IMR-90 (cell line): Measurements from ENCODE around the gene NAP1L5. TPM values are rescaled to one million over a fixed set of nuclear protein-coding genes. Genes with fewer than 3 reads are reported as not detected.

Source experiments
- ATAC-seq: fragments of 200-7000 bp; cut with Tn5 transposase; 2 replicates; pipeline ENCODE4 v1.9.1; 2020; ENCODE audit warnings: low read depth, mild to moderate bottlenecking, moderate library complexity
- BruUV-seq: library from RNA; stranded (reverse); fragments of 400-500 nt; replicated peaks from 2 replicates; lab custom pipeline; 2021; lab: Mats Ljungman, UMichigan
- CTCF ChIA-PET: fragments of 300-600 bp; formaldehyde crosslinking; extraction: SDS; loops from one replicate; lab custom pipeline; 2021; ENCODE audit warnings: antibody characterized with exemption; lab: Yijun Ruan, JAX
- POLR2A ChIA-PET: fragments of 300-600 bp; sonication (Branson Sonifier 250); formaldehyde crosslinking; loops from one replicate; lab custom pipeline; 2022; ENCODE audit warnings: antibody characterized with exemption; ENCODE audit not compliant: unreplicated experiment; lab: Charles Lee
- DNase-seq: peaks from one replicate; pipeline ENCODE4 v3.0.0; 2013
- H2AFZ ChIP-seq: replicated peaks from 2 replicates; pipeline ENCODE3; 2013; ENCODE audit warnings: low read length, mild to moderate bottlenecking; ENCODE audit not compliant: poor library complexity
- H2AK5ac ChIP-seq: 2 replicates; pipeline ENCODE4 v1.6.1; 2013; ENCODE audit warnings: low read depth, low read length, inconsistent platforms
- H2AK9ac ChIP-seq: replicated peaks from 2 replicates; pipeline ENCODE3; 2013; ENCODE audit warnings: mild to moderate bottlenecking, low read depth, low read length, moderate library complexity; ENCODE audit not compliant: poor library complexity
- H2BK120ac ChIP-seq: 2 replicates; pipeline ENCODE4 v1.6.1; 2013; ENCODE audit warnings: low read depth, low read length, inconsistent platforms
- H2BK15ac ChIP-seq: 3 replicates; pipeline ENCODE4 v1.6.1; 2013; ENCODE audit warnings: low read depth, low read length, inconsistent platforms
- H2BK20ac ChIP-seq: 2 replicates; pipeline ENCODE4 v1.6.1; 2013; ENCODE audit warnings: low read depth, mild to moderate bottlenecking, inconsistent platforms, low read length, moderate library complexity
- H2BK5ac ChIP-seq: 2 replicates; pipeline ENCODE4 v1.6.1; 2013; ENCODE audit warnings: mild to moderate bottlenecking, low read depth, low read length, inconsistent platforms; ENCODE audit not compliant: poor library complexity, severe bottlenecking
- H3K14ac ChIP-seq: replicated peaks from 2 replicates; pipeline ENCODE4 v1.6.1; 2013; ENCODE audit warnings: low read depth, low read length, inconsistent platforms
- H3K18ac ChIP-seq: 2 replicates; pipeline ENCODE4 v1.6.1; 2013; ENCODE audit warnings: low read depth, low read length, control low read depth
- H3K23ac ChIP-seq: 2 replicates; pipeline ENCODE4 v1.6.1; 2013; ENCODE audit warnings: low read depth, low read length, inconsistent platforms
- H3K27ac ChIP-seq: 2 replicates; pipeline ENCODE4 v1.5.1; 2013; ENCODE audit warnings: mild to moderate bottlenecking, control low read depth, low read length; ENCODE audit not compliant: insufficient read depth
- H3K27me3 ChIP-seq: 2 replicates; pipeline ENCODE4 v1.6.1; 2013; ENCODE audit warnings: low read length; ENCODE audit not compliant: control insufficient read depth, insufficient read depth
- H3K36me3 ChIP-seq: 2 replicates; pipeline ENCODE4 v1.6.1; 2013; ENCODE audit warnings: low read length, mixed read lengths; ENCODE audit not compliant: control insufficient read depth, insufficient read depth
- H3K4ac ChIP-seq: 2 replicates; pipeline ENCODE4 v1.6.1; 2013; ENCODE audit warnings: low read depth, low read length, inconsistent platforms
- H3K4me1 ChIP-seq: 2 replicates; pipeline ENCODE4 v1.6.1; 2013; ENCODE audit warnings: low read length, mixed read lengths; ENCODE audit not compliant: control insufficient read depth, insufficient read depth
- H3K4me2 ChIP-seq: 2 replicates; pipeline ENCODE4 v1.6.1; 2013; ENCODE audit warnings: low read depth, mild to moderate bottlenecking, control low read depth, low read length, moderate library complexity
- H3K4me3 ChIP-seq: 2 replicates; pipeline ENCODE4 v1.5.1; 2013; ENCODE audit warnings: low read depth, mild to moderate bottlenecking, control low read depth, low read length, moderate library complexity; ENCODE audit not compliant: insufficient read depth
- H3K56ac ChIP-seq: 2 replicates; pipeline ENCODE4 v1.6.1; 2013; ENCODE audit warnings: low read length, inconsistent platforms; ENCODE audit not compliant: insufficient read depth; ENCODE audit errors: extremely low read depth
- H3K79me1 ChIP-seq, 2 experiments: 2 replicates each; pipeline ENCODE4 v1.6.1; 2013; ENCODE audit warnings: low read length in 2 of 2, inconsistent platforms in 1 of 2, low read depth in 1 of 2
- H3K9ac ChIP-seq: 2 replicates; pipeline ENCODE4 v1.6.1; 2013; ENCODE audit warnings: low read depth, low read length, control low read depth
- H3K9me1 ChIP-seq: 2 replicates; pipeline ENCODE4 v1.6.1; 2013; ENCODE audit warnings: low read length, inconsistent platforms; ENCODE audit not compliant: insufficient read depth
- H3K9me3 ChIP-seq: 2 replicates; pipeline ENCODE4 v1.6.1; 2013; ENCODE audit warnings: low read length; ENCODE audit not compliant: control insufficient read depth, insufficient read depth
- H4K20me1 ChIP-seq: 2 replicates; pipeline ENCODE4 v1.6.1; 2013; ENCODE audit warnings: low read length, inconsistent platforms; ENCODE audit not compliant: insufficient read depth
- H4K5ac ChIP-seq: 2 replicates; pipeline ENCODE4 v1.6.1; 2013; ENCODE audit warnings: mild to moderate bottlenecking, low read depth, low read length, control low read depth
- H4K8ac ChIP-seq, 2 experiments: 2 replicates each; pipeline ENCODE4 v1.6.1; 2013; ENCODE audit warnings: low read depth in 2 of 2, low read length in 2 of 2, control low read depth in 1 of 2, inconsistent platforms in 1 of 2
- H4K91ac ChIP-seq: 2 replicates; pipeline ENCODE4 v1.6.1; 2013; ENCODE audit warnings: low read depth, low read length, inconsistent platforms; ENCODE audit not compliant: insufficient read depth
- BHLHE40 ChIP-seq: fragments of 150-350 bp; IDR thresholded peaks from 2 replicates; pipeline ENCODE4 v1.6.1; 2016; ENCODE audit warnings: mild to moderate bottlenecking, low read depth, low read length
- MXI1 ChIP-seq: IDR thresholded peaks from 2 replicates; pipeline ENCODE4 v1.6.1; 2012; ENCODE audit warnings: low read depth, mild to moderate bottlenecking, low read length, moderate library complexity, borderline replicate concordance
- POLR2A ChIP-seq: IDR thresholded peaks from 2 replicates; pipeline ENCODE4 v1.6.1; 2012; ENCODE audit warnings: mild to moderate bottlenecking, low read depth, low read length
- RAD21 ChIP-seq: IDR thresholded peaks from 2 replicates; pipeline ENCODE4 v1.6.1; 2012; ENCODE audit warnings: low read length, improper control_type of control experiment
- RCOR1 ChIP-seq: IDR thresholded peaks from 2 replicates; pipeline ENCODE4 v1.6.1; 2012; ENCODE audit warnings: mild to moderate bottlenecking, low read length, improper control_type of control experiment; ENCODE audit not compliant: insufficient replicate concordance
- RFX5 ChIP-seq: IDR thresholded peaks from 2 replicates; pipeline ENCODE4 v1.8.0; 2012; ENCODE audit warnings: low read depth, mild to moderate bottlenecking, low read length, moderate library complexity
- WGBS, 2 experiments: methylation state at CpG; one replicate each; pipeline versions ENCODE4 v1.1.5 to v1.1.7; 2013; ENCODE audit warnings: missing lambda C conversion rate in 2 of 2; ENCODE audit not compliant: insufficient read length in 1 of 2; ENCODE audit errors: extremely low coverage in 2 of 2; 5-methylcytosine and 5-hydroxymethylcytosine counted together
- dilution Hi-C: fragments of 300-500 bp; cut with HindIII; formaldehyde crosslinking; loops from one replicate; pipeline ENCODE4 v1.14.3; 2018; ENCODE audit warnings: low sequenced_read_pairs; ENCODE audit not compliant: unreplicated experiment
- in situ Hi-C: fragments of 300-500 bp; cut with MboI; formaldehyde crosslinking; loops from 3 replicates; pipeline ENCODE4 v1.14.3; 2019; ENCODE audit warnings: low sequenced_read_pairs, inconsistent platforms, mixed read lengths
- intact Hi-C: fragments of 100-400 bp; cut with micrococcal nuclease; formaldehyde crosslinking; loops from 2 replicates; pipeline ENCODE4 v1.10.0; 2022
- polyA plus RNA-seq, 3 experiments: library from polyadenylated mRNA; depleted of rRNA; stranded (reverse); fragments of >200 nt; gene quantifications; 2 replicates each; pipeline ENCODE4 v1.2.3, GENCODE V29; 2012; ENCODE audit warnings: low replicate concordance in 1 of 3
- total RNA-seq: library from RNA; depleted of rRNA; stranded (reverse); fragments of >200 nt; gene quantifications from 2 replicates; pipeline ENCODE4 v1.2.3, GENCODE V29; 2012
- TF ChIP-seq, protein P1 (sequence below): fragments of 150-350 bp; IDR thresholded peaks from 2 replicates; pipeline ENCODE4 v1.6.1; 2016; ENCODE audit warnings: low read depth, mild to moderate bottlenecking, low read length, moderate library complexity, borderline replicate concordance
- TF ChIP-seq, protein P2 (sequence below): fragments of 150-350 bp; IDR thresholded peaks from 2 replicates; pipeline ENCODE4 v1.6.1; 2017; ENCODE audit warnings: mild to moderate bottlenecking, antibody characterized with exemption, low read length, low read depth
- TF ChIP-seq, protein P3 (sequence below): conservative IDR thresholded peaks from 2 replicates; pipeline ENCODE4 v1.5.1; 2012; ENCODE audit warnings: mild to moderate bottlenecking, low read depth, low read length, improper control_type of control experiment

Gene NAP1L5
- total and polyA plus RNA-seq, 2 of the 4 experiments (the other 2 are of a cell fraction): 3.9 to 5.3 TPM

DNA sequence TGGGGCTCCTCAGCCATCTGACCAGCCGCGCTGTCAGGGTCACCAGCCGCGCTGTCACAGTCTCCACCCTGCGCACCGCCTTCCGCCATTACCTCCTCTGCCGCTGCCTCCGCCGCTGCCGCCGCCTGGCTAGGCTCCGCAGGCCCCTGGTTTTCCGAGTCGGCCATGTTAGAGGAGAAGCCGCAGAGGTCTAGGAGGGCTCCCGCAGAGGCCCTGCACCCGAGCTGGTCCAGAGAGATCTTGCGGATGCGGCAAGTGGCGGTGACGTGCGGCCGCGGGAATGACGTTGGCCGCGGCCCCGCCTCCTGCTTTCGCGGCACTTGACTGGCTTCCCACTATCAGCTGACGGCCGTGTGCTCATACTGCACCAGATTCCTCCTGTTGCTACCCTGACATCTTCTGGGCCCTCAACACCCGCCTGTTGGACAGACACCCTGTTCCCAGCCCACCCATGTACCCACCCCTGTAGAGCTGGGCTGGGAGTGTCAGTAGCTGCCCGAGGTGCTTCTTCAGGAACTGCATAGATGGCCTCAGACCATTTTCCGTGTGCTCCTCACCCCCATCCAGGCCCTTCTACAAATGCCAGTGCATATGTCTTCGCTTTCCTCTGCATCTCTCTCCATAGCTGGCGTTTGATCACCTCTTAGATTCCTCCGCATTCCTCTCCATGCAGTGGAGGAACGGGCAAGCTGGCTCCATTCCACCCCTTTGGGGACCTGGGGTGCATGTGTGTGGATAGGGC is at the start of gene NAP1L5 (continued):
- TF ChIP-seq, protein P1, sequence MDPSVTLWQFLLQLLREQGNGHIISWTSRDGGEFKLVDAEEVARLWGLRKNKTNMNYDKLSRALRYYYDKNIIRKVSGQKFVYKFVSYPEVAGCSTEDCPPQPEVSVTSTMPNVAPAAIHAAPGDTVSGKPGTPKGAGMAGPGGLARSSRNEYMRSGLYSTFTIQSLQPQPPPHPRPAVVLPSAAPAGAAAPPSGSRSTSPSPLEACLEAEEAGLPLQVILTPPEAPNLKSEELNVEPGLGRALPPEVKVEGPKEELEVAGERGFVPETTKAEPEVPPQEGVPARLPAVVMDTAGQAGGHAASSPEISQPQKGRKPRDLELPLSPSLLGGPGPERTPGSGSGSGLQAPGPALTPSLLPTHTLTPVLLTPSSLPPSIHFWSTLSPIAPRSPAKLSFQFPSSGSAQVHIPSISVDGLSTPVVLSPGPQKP: no peak
- no peak for TF ChIP-seq RCOR1
- TF ChIP-seq RFX5: no peak

DNA sequence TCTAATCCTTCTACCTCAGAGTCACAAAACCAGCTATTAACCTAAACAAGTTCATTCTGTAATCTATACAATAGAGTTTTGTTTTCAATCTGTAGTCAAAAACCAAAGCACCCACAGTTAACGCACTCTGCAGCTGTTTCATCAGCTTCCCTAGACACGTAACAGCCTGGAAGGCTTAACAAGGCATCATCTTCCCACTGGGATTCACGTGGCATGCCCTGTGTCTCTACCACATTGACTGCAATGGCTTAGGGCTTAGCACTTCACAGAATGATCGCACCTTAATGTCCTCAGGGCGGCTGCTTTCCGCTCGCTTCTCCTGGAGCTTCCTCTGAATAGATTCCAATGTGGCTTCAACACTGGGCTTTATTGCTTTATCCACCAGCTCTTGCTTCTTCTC is 49.7 kb upstream of the NAP1L5 start:
- DNase-seq (no peak), ATAC-seq (no peak)
- Histone ChIP-seq H2BK15ac (peak overlapping the region; percentile 41; the same call in 2 of the 3 replicates), H3K9me1 (peaks cover 12% of the 10 kb centered on the region), H3K56ac (no peak overlapping the region), H2BK5ac (peak overlapping the region; percentile 43), H3K18ac (no peak overlapping the region), H2AK9ac (no peak overlapping the region), H4K5ac (no peak overlapping the region), H2AK5ac (peak overlapping the region; percentile 56; the same call in 1 of the 2 replicates), H3K14ac (peak overlapping the region; percentile 12; the same call in 1 of the 2 replicates), H3K27ac (no peak overlapping the region), H3K4ac (no peak overlapping the region; the same call in 1 of the 2 replicates), H4K91ac (no peak overlapping the region), H2BK120ac (no peak overlapping the region; the same call in 1 of the 2 replicates), H4K8ac (no peak overlapping the region), H4K20me1 (no peaks in the 10 kb centered on the region), H3K27me3 (no peaks in the 10 kb centered on the region), H3K4me2 (no peak overlapping the region), H3K79me1 (no peaks in the 10 kb centered on the region; a peak in 1 of 4 replicates), H3K9ac (no peak overlapping the region), H3K4me3 (no peak overlapping the region), H3K36me3 (peaks cover 32% of the 10 kb centered on the region), H3K4me1 (peaks cover 7% of the 10 kb centered on the region), H2AFZ (no peak overlapping the region), H2BK20ac (no peak overlapping the region), H3K9me3 (no peaks in the 10 kb centered on the region), H3K23ac (no peak overlapping the region)
- CTCF ChIA-PET: interaction anchor here (0.8 kb wide), 1 partner anchor 9 kb away, joined by 3 read pairs; no protein-coding TSS in a partner anchor
- in situ Hi-C loops (no loop called here), dilution Hi-C loops (no loop called here), intact Hi-C loops (no loop called here)
- no peak for TF ChIP-seq MXI1
- TF ChIP-seq RCOR1: no peak
- TF ChIP-seq, protein P2, sequence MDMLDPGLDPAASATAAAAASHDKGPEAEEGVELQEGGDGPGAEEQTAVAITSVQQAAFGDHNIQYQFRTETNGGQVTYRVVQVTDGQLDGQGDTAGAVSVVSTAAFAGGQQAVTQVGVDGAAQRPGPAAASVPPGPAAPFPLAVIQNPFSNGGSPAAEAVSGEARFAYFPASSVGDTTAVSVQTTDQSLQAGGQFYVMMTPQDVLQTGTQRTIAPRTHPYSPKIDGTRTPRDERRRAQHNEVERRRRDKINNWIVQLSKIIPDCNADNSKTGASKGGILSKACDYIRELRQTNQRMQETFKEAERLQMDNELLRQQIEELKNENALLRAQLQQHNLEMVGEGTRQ: no peak
- no peak for TF ChIP-seq RAD21
- no peak for TF ChIP-seq BHLHE40
- TF ChIP-seq POLR2A: no peak
- TF ChIP-seq, protein P3, sequence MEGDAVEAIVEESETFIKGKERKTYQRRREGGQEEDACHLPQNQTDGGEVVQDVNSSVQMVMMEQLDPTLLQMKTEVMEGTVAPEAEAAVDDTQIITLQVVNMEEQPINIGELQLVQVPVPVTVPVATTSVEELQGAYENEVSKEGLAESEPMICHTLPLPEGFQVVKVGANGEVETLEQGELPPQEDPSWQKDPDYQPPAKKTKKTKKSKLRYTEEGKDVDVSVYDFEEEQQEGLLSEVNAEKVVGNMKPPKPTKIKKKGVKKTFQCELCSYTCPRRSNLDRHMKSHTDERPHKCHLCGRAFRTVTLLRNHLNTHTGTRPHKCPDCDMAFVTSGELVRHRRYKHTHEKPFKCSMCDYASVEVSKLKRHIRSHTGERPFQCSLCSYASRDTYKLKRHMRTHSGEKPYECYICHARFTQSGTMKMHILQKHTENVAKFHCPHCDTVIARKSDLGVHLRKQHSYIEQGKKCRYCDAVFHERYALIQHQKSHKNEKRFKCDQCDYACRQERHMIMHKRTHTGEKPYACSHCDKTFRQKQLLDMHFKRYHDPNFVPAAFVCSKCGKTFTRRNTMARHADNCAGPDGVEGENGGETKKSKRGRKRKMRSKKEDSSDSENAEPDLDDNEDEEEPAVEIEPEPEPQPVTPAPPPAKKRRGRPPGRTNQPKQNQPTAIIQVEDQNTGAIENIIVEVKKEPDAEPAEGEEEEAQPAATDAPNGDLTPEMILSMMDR: no peak
- BruUV-seq: no TSS peak
- POLR2A ChIA-PET: no interaction called here
- 100% methylated on average over 5 of the region's 7 CpGs; no CpG with 5 or more reads in 1 of the 2 experiments for WGBS, 2 experiments
